ENCODE measurements around the gene CREM. TPM values are rescaled to one million over a fixed set of nuclear protein-coding genes. Genes with fewer than 3 reads are reported as not detected.

CREM gene
- total and polyA plus RNA-seq, 2 of the 8 experiments (the other 6 are each of a cell fraction or from before 2014, with no cell fraction given) = 18.7 to 21.9 TPM

- no peaks in the 10 kb centered on the region for H3K27me3 ChIP-seq (replicated peaks in 1 of 4; ENCODE audit: control insufficient read depth in 3 of 4, extremely low read depth in 1 of 4, insufficient read depth in 3 of 4, low read length in 3 of 4)
- H2BK120ac ChIP-seq (replicated peaks; ENCODE audit: low read depth, low read length) = no peak overlapping the region
- no peaks in the 10 kb centered on the region for H3K4me1 ChIP-seq (replicated peaks in 1 of 4; ENCODE audit: control insufficient read depth in 3 of 4, insufficient read depth in 4 of 4, low read length in 3 of 4)
- no peaks in the 10 kb centered on the region for H3K79me1 ChIP-seq (ENCODE audit: low read depth, low read length)
- no peaks in the 10 kb centered on the region for H3K79me2 ChIP-seq (ENCODE audit: control insufficient read depth in 1 of 2, insufficient read depth in 2 of 2, low read length in 2 of 2)
- H4K20me1 ChIP-seq (replicated peaks in 1 of 2; ENCODE audit: control insufficient read depth in 1 of 2, insufficient read depth in 2 of 2, low read length in 2 of 2) = no peaks in the 10 kb centered on the region
- ChIA-PET POLR2A (ENCODE audit: partially characterized antibody) (no interaction called here), CTCF (ENCODE audit: partially characterized antibody) (interaction anchor here (1.0 to 1.2 kb wide), 2 partner anchors 25 to 102 kb away, joined by 5 read pairs; no protein-coding TSS in a partner anchor)
- no peak overlapping the region for H3K18ac ChIP-seq (ENCODE audit: extremely low read depth, low read length)
- 78% methylated on average over 2 of the region's 2 CpGs; no CpG with 5 or more reads in 1 of the 2 experiments for WGBS, 2 experiments (ENCODE audit: extremely low coverage in 1 of 2, insufficient coverage in 1 of 2, insufficient read length in 1 of 2, insufficient replicate concordance in 2 of 2, low coverage in 1 of 2, low lambda C conversion rate in 2 of 2, missing lambda C conversion rate in 1 of 2)
- no peak overlapping the region for H3K4me2 ChIP-seq (ENCODE audit: insufficient read depth in 1 of 2, low read depth in 2 of 2, low read length in 2 of 2)
- H4K5ac ChIP-seq (ENCODE audit: insufficient read length, low read depth, low read length) = no peak overlapping the region
- H3K4me3 ChIP-seq (ENCODE audit: extremely low read depth in 1 of 4, insufficient read depth in 2 of 4, low read depth in 3 of 4, low read length in 4 of 4) = no peak overlapping the region
- no peaks in the 10 kb centered on the region for H3K36me3 ChIP-seq (ENCODE audit: control insufficient read depth in 2 of 4, insufficient read depth in 4 of 4, low read length in 3 of 4)
- H3K9ac ChIP-seq (replicated peaks in 1 of 4; ENCODE audit: extremely low read depth in 1 of 4, low read depth in 3 of 4, low read length in 3 of 4) = no peak overlapping the region
- H3K9me3 ChIP-seq (ENCODE audit: insufficient read depth in 2 of 2, low read depth in 1 of 2, low read length in 1 of 2) = peaks cover 0 to 6% of the 10 kb centered on the region in 2 experiments; a peak in 2 of 4 replicates
- no peak overlapping the region for H3K23ac ChIP-seq (ENCODE audit: insufficient read length)
- no peak for FAIRE-seq
- H2BK20ac ChIP-seq (ENCODE audit: low read length) = no peak overlapping the region
- H3K23me2 ChIP-seq (ENCODE audit: low read depth, low read length) = no peaks in the 10 kb centered on the region
- H2BK12ac ChIP-seq (ENCODE audit: low read depth, low read length) = no peak overlapping the region
- no peak overlapping the region for H2AK5ac ChIP-seq (ENCODE audit: low read depth, low read length)
- H2BK5ac ChIP-seq (ENCODE audit: low read depth, low read length) = no peak overlapping the region
- no peak overlapping the region for H2AFZ ChIP-seq (ENCODE audit: low read length)
- DNase-seq (ENCODE audit: low read depth in 1 of 2, low spot score in 2 of 2) = no peak
- H4K91ac ChIP-seq (replicated peaks; ENCODE audit: insufficient read length, low read length) = no peak overlapping the region
- H3K4ac ChIP-seq (replicated peaks; ENCODE audit: insufficient read length, low read depth, low read length) = no peak overlapping the region
- H4K8ac ChIP-seq (ENCODE audit: extremely low read depth, insufficient read depth, low read length) = no peak overlapping the region
- no peak overlapping the region for H3K14ac ChIP-seq (ENCODE audit: insufficient read length)
- H3K27ac ChIP-seq (ENCODE audit: low read depth, low read length) = no peak overlapping the region
- no peak overlapping the region for H2BK15ac ChIP-seq (ENCODE audit: low read length)
- H3K56ac ChIP-seq (replicated peaks; ENCODE audit: insufficient read length, low read depth, low read length) = no peak overlapping the region
- TF ChIP-seq TEAD4 (IDR thresholded peaks at IDR 0.05; ENCODE audit: low read depth, low read length) = no peak
- no peak for TF ChIP-seq SIN3A (conservative IDR thresholded peaks at IDR 0.05 in 1 of 2, IDR thresholded peaks at IDR 0.05 in 1 of 2; ENCODE audit: low read depth in 1 of 2, low read length in 2 of 2)
- TF ChIP-seq ASH2L (IDR thresholded peaks at IDR 0.05; ENCODE audit: low read length) = no peak
- TF ChIP-seq FOSL1 (IDR thresholded peaks at IDR 0.05; ENCODE audit: insufficient read depth, low read depth, low read length) = no peak
- TF ChIP-seq SP4 (IDR thresholded peaks at IDR 0.05; ENCODE audit: low read length) = no peak
- no peak for TF ChIP-seq SAP30 (IDR thresholded peaks at IDR 0.05; ENCODE audit: insufficient read depth, insufficient replicate concordance, low read length)
- TF ChIP-seq ATF3 (IDR thresholded peaks at IDR 0.05; ENCODE audit: insufficient read depth, low read depth, low read length) = no peak
- no peak for TF ChIP-seq NANOG (IDR thresholded peaks at IDR 0.05; ENCODE audit: insufficient read depth, low read depth, low read length, poor library complexity, severe bottlenecking)
- no peak for TF ChIP-seq SRF (IDR thresholded peaks at IDR 0.05; ENCODE audit: low read depth, low read length)
- no peak for TF ChIP-seq CREB1 (IDR thresholded peaks at IDR 0.05)
- TF ChIP-seq POU5F1 (IDR thresholded peaks at IDR 0.05; ENCODE audit: low read depth, low read length) = no peak
- no peak for TF ChIP-seq SIX5 (IDR thresholded peaks at IDR 0.05; ENCODE audit: low read depth, low read length)
- no peak for TF ChIP-seq KDM4A (IDR thresholded peaks at IDR 0.05; ENCODE audit: low read depth, low read length, severe bottlenecking)
- no peak for TF ChIP-seq CTBP2 (IDR thresholded peaks at IDR 0.05; ENCODE audit: borderline replicate concordance, insufficient read depth, insufficient read length, low read length)
Observed at GRCh38 chr10:35096312-35096711, 30.3 kb upstream of the CREM start.
